HFF-Myc (cell line): ENCODE measurements around the gene PHGDH.

Experiments used
- DNase-seq: peaks from one replicate; pipeline ENCODE4 v3.0.0-alpha.2; 2011; ENCODE audit warnings: low read depth; ENCODE audit errors: extremely low read depth
- H3K4me3 ChIP-seq: replicated peaks from 2 replicates; pipeline ENCODE4 v1.5.1; 2011; ENCODE audit warnings: low read depth, mild to moderate bottlenecking, control low read depth, low read length
- CTCF ChIP-seq: IDR thresholded peaks from 2 replicates; pipeline ENCODE4 v1.5.1; 2012; ENCODE audit warnings: mild to moderate bottlenecking, low read depth, low read length, control low read depth; ENCODE audit errors: missing control alignments

Gene PHGDH

DNA sequence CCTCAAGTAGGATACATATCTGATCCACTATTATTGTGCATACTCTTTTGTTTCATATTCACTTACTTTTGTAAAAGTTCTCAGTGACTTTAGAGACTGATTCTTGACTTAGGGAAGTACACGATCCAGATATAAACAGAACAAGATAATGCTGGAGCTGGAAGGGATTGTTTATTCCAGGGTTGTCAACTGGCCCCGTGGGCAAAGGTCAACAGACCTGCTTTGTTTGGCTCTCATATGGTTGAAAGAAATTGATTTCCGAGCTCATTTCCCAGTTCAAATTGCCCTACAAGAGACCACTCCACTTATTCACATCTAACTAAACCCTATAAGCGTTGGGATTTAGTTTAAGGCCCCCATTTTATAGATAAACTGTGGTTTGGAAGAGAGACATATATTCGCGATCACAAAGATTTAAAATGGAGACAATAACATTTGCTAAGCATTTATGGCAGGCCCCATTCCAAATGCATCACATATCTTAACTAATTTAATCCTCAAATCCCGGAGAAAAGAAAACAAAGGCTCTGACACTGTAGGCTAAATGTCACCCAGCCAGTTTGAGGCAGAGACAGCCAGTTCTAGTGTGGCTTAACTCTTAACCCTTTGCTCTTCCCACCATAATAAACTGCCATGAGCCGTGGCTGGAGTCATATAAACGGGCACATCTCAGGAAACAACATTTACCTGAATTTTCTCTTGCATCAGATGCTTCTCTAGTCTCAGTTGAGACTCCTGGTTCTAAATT lies 78.9 kb downstream of the PHGDH start:
- H3K4me3 ChIP-seq, result no peak overlapping the region
- DNase-seq, result no peak
- no peak for TF ChIP-seq CTCF

DNA sequence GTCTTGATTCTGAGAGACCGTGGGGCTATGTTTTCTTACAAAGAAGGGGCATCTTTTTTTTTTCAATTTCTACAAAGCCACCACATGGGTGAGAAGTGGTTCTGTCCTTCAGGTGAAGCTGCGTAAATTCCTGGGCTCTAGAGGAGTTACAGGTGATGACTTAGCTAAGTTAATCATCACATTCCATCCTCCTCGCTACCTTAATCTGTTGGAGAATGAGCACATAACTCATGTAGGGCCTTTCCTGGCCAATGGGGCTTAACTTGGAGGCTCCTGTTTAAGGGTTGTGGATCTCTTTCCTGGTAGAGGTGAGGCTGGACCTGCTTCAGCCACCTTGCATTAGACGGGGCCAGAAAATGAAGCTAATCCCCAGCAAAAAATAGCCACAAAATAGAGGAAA lies 79.6 kb downstream of the PHGDH start:
- no peak for DNase-seq
- no peak for TF ChIP-seq CTCF
- H3K4me3 ChIP-seq, result no peak overlapping the region
